B cell (primary cell): ENCODE results near the gene PTH1R. TPM values are rescaled to one million over a fixed set of nuclear protein-coding genes. Genes with fewer than 3 reads are reported as not detected.

Source experiments
- ATAC-seq: fragments of 200-7000 bp; cut with Tn5 transposase; one replicate; pipeline ENCODE4 v1.10.0; 2021; ENCODE audit warnings: low read depth, mild to moderate bottlenecking, moderate number of reproducible peaks, moderate library complexity
- CTCF ChIA-PET: fragments of 350-600 bp; sonication (Branson Sonifier 250); formaldehyde crosslinking; loops from one replicate; lab custom pipeline; 2021; ENCODE audit warnings: antibody characterized with exemption, inconsistent platforms; lab: Charles Lee
- POLR2A ChIA-PET: fragments of 350-600 bp; sonication (Branson Sonifier 250); formaldehyde crosslinking; loops from one replicate; lab custom pipeline; 2021; ENCODE audit warnings: antibody characterized with exemption; lab: Charles Lee
- DNase-seq: peaks from one replicate; pipeline ENCODE4 v3.0.0; 2013
- H2AFZ ChIP-seq: 2 replicates; pipeline ENCODE4 v1.6.1; 2012; ENCODE audit warnings: mild to moderate bottlenecking, low read depth, low read length; ENCODE audit not compliant: insufficient read depth, poor library complexity, severe bottlenecking
- H3K27ac ChIP-seq, 2 donors: 1 replicate in 1 of 2; 2 replicates in 1 of 2; pipeline ENCODE4 v1.5.1; 2012 to 2013; ENCODE audit warnings: low read length in 2 of 2, mild to moderate bottlenecking in 2 of 2, moderate library complexity in 1 of 2
- H3K27me3 ChIP-seq, 4 experiments: fragments of 200-600 bp in 1 of 4; sonication (generic) in 1 of 4; replicated peaks in 1 of 4; 1 replicate in 2 of 4; 2 replicates in 2 of 4; pipeline versions ENCODE4 v1.6.1 to v1.7.0; 2013 to 2016; ENCODE audit warnings: low read length in 3 of 4, mild to moderate bottlenecking in 2 of 4, mixed read lengths in 1 of 4, moderate library complexity in 1 of 4; ENCODE audit not compliant: insufficient read depth in 4 of 4, control insufficient read depth in 3 of 4; ENCODE audit errors: control extremely low read depth in 1 of 4
- H3K36me3 ChIP-seq, 2 experiments: replicated peaks in 1 of 2; 1 replicate in 1 of 2; 2 replicates in 1 of 2; pipeline versions ENCODE4 v1.6.1 to v1.7.1; 2013; ENCODE audit warnings: low read length in 1 of 2; ENCODE audit not compliant: insufficient read depth in 2 of 2, control insufficient read depth in 1 of 2; ENCODE audit errors: control extremely low read depth in 1 of 2, extremely low read depth in 1 of 2
- H3K4me1 ChIP-seq, 2 donors: fragments of 200-600 bp in 1 of 2; sonication (generic) in 1 of 2; 1 replicate in 1 of 2; 2 replicates in 1 of 2; pipeline versions ENCODE4 v1.5.1 to v1.6.1; 2013 to 2017; ENCODE audit warnings: low read length in 2 of 2; ENCODE audit not compliant: control insufficient read depth in 2 of 2, insufficient read depth in 2 of 2
- H3K4me2 ChIP-seq: replicated peaks from 2 replicates; pipeline ENCODE3; 2012; ENCODE audit warnings: mild to moderate bottlenecking, low read depth, low read length; ENCODE audit not compliant: poor library complexity, severe bottlenecking
- H3K4me3 ChIP-seq, 5 experiments: fragments of 200-600 bp in 1 of 5; sonication (generic) in 1 of 5; 1 replicate in 3 of 5; 2 replicates in 2 of 5; pipeline versions ENCODE4 v1.5.1 to v1.7.0; 2011 to 2016; ENCODE audit warnings: low read length in 4 of 5, mild to moderate bottlenecking in 4 of 5, low read depth in 2 of 5, control low read depth in 1 of 5, moderate library complexity in 1 of 5; ENCODE audit not compliant: insufficient read depth in 1 of 5; ENCODE audit errors: control extremely low read depth in 1 of 5, extremely low read depth in 1 of 5
- H3K79me2 ChIP-seq: fragments of 200-600 bp; sonication (generic); one replicate; pipeline ENCODE4 v1.6.0; 2016; ENCODE audit warnings: low read length; ENCODE audit not compliant: control insufficient read depth, insufficient read depth
- H3K9ac ChIP-seq: fragments of 200-600 bp; sonication (generic); 2 replicates; pipeline ENCODE4 v1.6.1; 2017; ENCODE audit warnings: mild to moderate bottlenecking, low read length, moderate library complexity
- H3K9me3 ChIP-seq, 3 donors: one replicate each; pipeline versions ENCODE4 v1.6.1 to v1.7.1; 2013; ENCODE audit warnings: low read length in 2 of 3; ENCODE audit not compliant: control insufficient read depth in 2 of 3, insufficient read depth in 1 of 3; ENCODE audit errors: control extremely low read depth in 1 of 3
- H4K20me1 ChIP-seq: 2 replicates; pipeline ENCODE4 v1.6.0; 2012; ENCODE audit warnings: mild to moderate bottlenecking, low read length; ENCODE audit not compliant: insufficient read depth, control insufficient read depth, poor library complexity, severe bottlenecking
- H3K27ac Mint-ChIP-seq: one replicate; pipeline ENCODE4 v1.8.0; 2021; ENCODE audit warnings: mixed read lengths
- H3K27me3 Mint-ChIP-seq: one replicate; pipeline ENCODE4 v1.8.0; 2021; ENCODE audit warnings: mixed read lengths
- H3K4me1 Mint-ChIP-seq: one replicate; pipeline ENCODE4 v1.8.0; 2021; ENCODE audit warnings: mixed read lengths
- H3K4me3 Mint-ChIP-seq: one replicate; pipeline ENCODE4 v1.8.0; 2021; ENCODE audit warnings: mixed read lengths
- H3K9me3 Mint-ChIP-seq: one replicate; pipeline ENCODE4 v1.8.0; 2022; ENCODE audit warnings: mixed read lengths; ENCODE audit not compliant: insufficient read depth
- EZH2 ChIP-seq: IDR thresholded peaks from 2 replicates; pipeline ENCODE4 v1.6.1; 2012; ENCODE audit warnings: borderline replicate concordance, low read depth, mild to moderate bottlenecking, moderate library complexity, low read length; ENCODE audit not compliant: insufficient read depth, poor library complexity, severe bottlenecking
- WGBS: methylation state at CpG from one replicate; pipeline ENCODE4 v1.1.5; 2013; ENCODE audit warnings: missing lambda C conversion rate; ENCODE audit not compliant: insufficient coverage; 5-methylcytosine and 5-hydroxymethylcytosine counted together
- intact Hi-C: fragments of 100-400 bp; cut with micrococcal nuclease; formaldehyde crosslinking; loops from one replicate; pipeline ENCODE4 v1.10.0; 2022
- polyA plus RNA-seq: library from polyadenylated mRNA; depleted of rRNA; stranded (reverse); fragments of >200 nt; gene quantifications from 2 replicates; pipeline ENCODE4 v1.2.3, GENCODE V29; 2012
- total RNA-seq, 2 donors: library from RNA; stranded (reverse); fragments of 120-200 nt in 1 of 2; gene quantifications; 1 replicate in 1 of 2; 2 replicates in 1 of 2; pipeline versions ENCODE4 v1.2.3 to v1.2.4, GENCODE V29; 2013 to 2022
- TF ChIP-seq, protein P1 (sequence below): fragments of 200-600 bp; IDR thresholded peaks from one replicate; pipeline ENCODE4 v1.8.0; 2022; ENCODE audit warnings: antibody characterized with exemption, mild to moderate bottlenecking

The PTH1R gene
- total and polyA plus RNA-seq, 2 donors (not counting 1 experiment from before 2014, with no cell fraction given): not detected

DNA sequence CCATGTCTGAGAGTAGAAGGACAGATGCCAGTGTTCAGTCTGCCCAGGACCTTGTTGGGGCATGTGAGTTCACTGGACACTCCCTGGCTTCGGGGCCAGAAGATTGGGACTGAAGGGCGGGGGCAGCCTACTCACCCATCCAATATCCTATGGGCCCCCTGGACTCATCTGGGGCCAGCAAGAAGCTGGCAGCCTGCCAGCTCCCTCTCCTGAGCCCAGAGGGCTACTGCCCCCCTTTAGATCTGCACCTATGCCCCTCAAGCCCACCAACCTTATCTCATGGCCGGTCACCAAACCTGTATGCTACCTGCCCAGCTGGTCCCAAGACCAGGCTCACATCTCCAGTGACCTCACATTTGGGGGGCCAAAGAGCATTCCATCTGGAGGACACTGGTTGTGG lies 8.1 kb downstream of the PTH1R start:
- peaks cover 47% of the 10 kb centered on the region for H3K27me3 Mint-ChIP-seq
- no peak overlapping the region for H3K4me2 ChIP-seq
- H3K79me2 ChIP-seq: no peaks in the 10 kb centered on the region
- H4K20me1 ChIP-seq: peaks cover 5% of the 10 kb centered on the region
- H3K4me3 Mint-ChIP-seq: no peak overlapping the region
- DNase-seq (no peak), ATAC-seq (no peak)
- H3K4me1 ChIP-seq: peaks cover 19 to 24% of the 10 kb centered on the region in 2 donors
- peaks cover 0 to 58% (median 25%) of the 10 kb centered on the region in 4 experiments for H3K27me3 ChIP-seq
- no peak overlapping the region for H3K27ac ChIP-seq
- H2AFZ ChIP-seq: no peak overlapping the region
- no peak overlapping the region for H3K4me3 ChIP-seq
- peaks cover 11% of the 10 kb centered on the region for H3K4me1 Mint-ChIP-seq
- TF ChIP-seq EZH2: no peak
- TF ChIP-seq, protein P1, sequence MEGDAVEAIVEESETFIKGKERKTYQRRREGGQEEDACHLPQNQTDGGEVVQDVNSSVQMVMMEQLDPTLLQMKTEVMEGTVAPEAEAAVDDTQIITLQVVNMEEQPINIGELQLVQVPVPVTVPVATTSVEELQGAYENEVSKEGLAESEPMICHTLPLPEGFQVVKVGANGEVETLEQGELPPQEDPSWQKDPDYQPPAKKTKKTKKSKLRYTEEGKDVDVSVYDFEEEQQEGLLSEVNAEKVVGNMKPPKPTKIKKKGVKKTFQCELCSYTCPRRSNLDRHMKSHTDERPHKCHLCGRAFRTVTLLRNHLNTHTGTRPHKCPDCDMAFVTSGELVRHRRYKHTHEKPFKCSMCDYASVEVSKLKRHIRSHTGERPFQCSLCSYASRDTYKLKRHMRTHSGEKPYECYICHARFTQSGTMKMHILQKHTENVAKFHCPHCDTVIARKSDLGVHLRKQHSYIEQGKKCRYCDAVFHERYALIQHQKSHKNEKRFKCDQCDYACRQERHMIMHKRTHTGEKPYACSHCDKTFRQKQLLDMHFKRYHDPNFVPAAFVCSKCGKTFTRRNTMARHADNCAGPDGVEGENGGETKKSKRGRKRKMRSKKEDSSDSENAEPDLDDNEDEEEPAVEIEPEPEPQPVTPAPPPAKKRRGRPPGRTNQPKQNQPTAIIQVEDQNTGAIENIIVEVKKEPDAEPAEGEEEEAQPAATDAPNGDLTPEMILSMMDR: no peak
- POLR2A ChIA-PET: no interaction called here
- H3K9me3 ChIP-seq: no peaks in the 10 kb centered on the region
- no peaks in the 10 kb centered on the region for H3K36me3 ChIP-seq
- H3K9me3 Mint-ChIP-seq: no peaks in the 10 kb centered on the region
- CTCF ChIA-PET: interaction anchor here (0.5 to 1.6 kb wide), 3 partner anchors 9 to 90 kb away, joined by 3 to 7 read pairs (median 6); no protein-coding TSS in a partner anchor
- intact Hi-C loops: no loop called here
- H3K27ac Mint-ChIP-seq: no peak overlapping the region
- no peak overlapping the region for H3K9ac ChIP-seq
- 100% methylated on average over 3 of the region's 3 CpGs for WGBS

DNA sequence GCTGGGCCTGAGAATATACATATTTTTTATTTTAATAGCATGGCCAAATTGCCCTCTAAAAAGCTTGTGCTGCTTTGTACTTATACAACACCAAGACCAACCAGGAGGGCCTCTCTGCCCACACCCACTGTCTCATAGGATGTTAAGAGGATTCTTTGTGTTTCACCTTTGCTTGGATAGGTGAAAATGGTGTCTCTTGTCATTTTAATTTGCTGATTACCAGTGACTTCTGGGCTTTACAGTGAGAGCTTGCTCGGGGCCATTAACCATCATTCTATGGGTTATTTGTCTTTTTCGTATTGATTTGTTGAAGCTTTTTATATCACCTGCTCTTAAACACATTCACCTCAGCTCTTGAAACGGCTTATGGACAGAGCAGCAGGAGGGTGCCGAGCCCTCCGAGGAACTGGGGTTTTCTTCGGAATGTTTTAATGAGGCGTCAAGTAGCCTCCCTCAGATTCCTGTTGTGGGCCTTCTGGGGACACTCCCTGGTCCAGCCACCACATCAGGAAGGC lies 10.5 kb downstream of the PTH1R start:
- Histone ChIP-seq H3K4me2 (no peak overlapping the region), H3K4me3 (no peak overlapping the region), H3K36me3 (no peaks in the 10 kb centered on the region), H3K9me3 (peaks cover 0 to 5% (median 0%) of the 10 kb centered on the region in 3 donors), H2AFZ (no peak overlapping the region), H3K27ac (no peak overlapping the region), H4K20me1 (no peaks in the 10 kb centered on the region), H3K27me3 (peaks cover 0 to 62% (median 31%) of the 10 kb centered on the region in 4 experiments), H3K9ac (no peak overlapping the region), H3K4me1 (peaks cover 15 to 24% of the 10 kb centered on the region in 2 donors), H3K79me2 (no peaks in the 10 kb centered on the region)
- no peak overlapping the region for H3K27ac Mint-ChIP-seq
- no peak for ATAC-seq
- ChIA-PET CTCF (interaction anchor here (0.8 to 1.3 kb wide), 2 partner anchors 21 to 29 kb away, joined by 3 read pairs; no protein-coding TSS in a partner anchor), POLR2A (no interaction called here)
- WGBS: 75% methylated on average over 5 of the region's 7 CpGs
- H3K27me3 Mint-ChIP-seq: peaks cover 63% of the 10 kb centered on the region
- no peaks in the 10 kb centered on the region for H3K9me3 Mint-ChIP-seq
- no peak for DNase-seq
- intact Hi-C loops: no loop called here
- TF ChIP-seq, protein P1: no peak
- TF ChIP-seq EZH2: no peak
- peaks cover 19% of the 10 kb centered on the region for H3K4me1 Mint-ChIP-seq
- H3K4me3 Mint-ChIP-seq: no peak overlapping the region
